Medulla oblongata (tissue), 1 donor: ENCODE measurements around the gene C1QTNF12.
"Not testable (repeated sequence)": the region's sequence is repeated elsewhere in the genome, so short reads cannot be mapped to it uniquely, and the experiment has no call there.

ENCODE experiments used
- DNase-seq: peaks from one replicate; pipeline ENCODE4 v3.0.0-alpha.2; 2015; ENCODE audit errors: extremely low spot score

Gene C1QTNF12

GRCh38 chr1:1199141-1199960 is 47.2 kb downstream of the C1QTNF12 start:
- no peak for DNase-seq

GRCh38 chr1:1198423-1199140 is 47.9 kb downstream of the C1QTNF12 start:
- no peak for DNase-seq

- no peak for DNase-seq
Measured at GRCh38 chr1:1197551-1198422, 48.7 kb downstream of the C1QTNF12 start.

GRCh38 chr1:1197188-1197500 is 49.4 kb downstream of the C1QTNF12 start:
- DNase-seq = no peak

- DNase-seq = no peak
Measured at GRCh38 chr1:1196431-1197187, 49.9 kb downstream of the C1QTNF12 start.

GRCh38 chr1:1195726-1196125 is 50.8 kb downstream of the C1QTNF12 start:
- not testable (repeated sequence) for DNase-seq

- DNase-seq = no peak
Measured at GRCh38 chr1:1194723-1195122, 51.8 kb downstream of the C1QTNF12 start.
